ENCODE measurements around the gene FLG2.

The FLG2 gene

GRCh38 chr1:152359906-152360305, at the start of gene FLG2:
TSS of gene FLG2 (minus strand) at chr1:152360006. CDS start at chr1:152358884, 1,122 bp downstream.
- peaks cover 4% of the 10 kb centered on the region for H3K27me3 ChIP-seq

DNA sequence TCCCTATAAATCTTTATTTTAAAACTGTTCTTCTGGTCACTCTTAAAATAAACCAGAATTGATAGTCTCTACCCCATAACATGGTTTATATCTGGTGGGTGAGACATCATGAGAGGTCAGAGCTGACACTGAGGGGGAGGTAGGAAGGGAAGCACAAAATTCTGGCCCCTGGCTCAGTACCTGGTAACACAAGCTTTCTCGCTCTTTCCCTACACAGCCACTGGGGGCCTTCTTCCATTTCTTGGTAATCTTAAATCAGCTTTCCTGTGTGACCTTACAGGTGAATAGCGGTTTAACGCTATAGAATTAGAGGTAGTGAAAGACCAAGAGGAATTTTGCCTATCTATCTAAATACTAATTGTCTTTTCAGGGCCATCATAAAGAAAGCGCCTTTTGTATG, 48.9 kb upstream of the FLG2 start:
- no peak for TF ChIP-seq CTCF (IDR thresholded peaks at IDR 0.05)
- Histone ChIP-seq H3K36me3 (no peaks in the 10 kb centered on the region), H3K27ac (no peak overlapping the region)

More at GRCh38 chr1:152359906-152360305, at the start of gene FLG2:
- no peak for TF ChIP-seq CTCF (IDR thresholded peaks at IDR 0.05)
- Histone ChIP-seq H3K4me3 (ENCODE audit: low read depth in 1 of 2, low read length in 1 of 2) (no peak within 1 kb of the TSS), H3K4me1 (ENCODE audit: control insufficient read depth in 1 of 2, insufficient read depth in 1 of 2, low read depth in 1 of 2, low read length in 1 of 2) (no peaks in the 10 kb centered on the region), H3K9me3 (no peaks in the 10 kb centered on the region), H3K27ac (no peak within 1 kb of the TSS), H3K36me3 (no peaks in the 10 kb centered on the region)

DNA sequence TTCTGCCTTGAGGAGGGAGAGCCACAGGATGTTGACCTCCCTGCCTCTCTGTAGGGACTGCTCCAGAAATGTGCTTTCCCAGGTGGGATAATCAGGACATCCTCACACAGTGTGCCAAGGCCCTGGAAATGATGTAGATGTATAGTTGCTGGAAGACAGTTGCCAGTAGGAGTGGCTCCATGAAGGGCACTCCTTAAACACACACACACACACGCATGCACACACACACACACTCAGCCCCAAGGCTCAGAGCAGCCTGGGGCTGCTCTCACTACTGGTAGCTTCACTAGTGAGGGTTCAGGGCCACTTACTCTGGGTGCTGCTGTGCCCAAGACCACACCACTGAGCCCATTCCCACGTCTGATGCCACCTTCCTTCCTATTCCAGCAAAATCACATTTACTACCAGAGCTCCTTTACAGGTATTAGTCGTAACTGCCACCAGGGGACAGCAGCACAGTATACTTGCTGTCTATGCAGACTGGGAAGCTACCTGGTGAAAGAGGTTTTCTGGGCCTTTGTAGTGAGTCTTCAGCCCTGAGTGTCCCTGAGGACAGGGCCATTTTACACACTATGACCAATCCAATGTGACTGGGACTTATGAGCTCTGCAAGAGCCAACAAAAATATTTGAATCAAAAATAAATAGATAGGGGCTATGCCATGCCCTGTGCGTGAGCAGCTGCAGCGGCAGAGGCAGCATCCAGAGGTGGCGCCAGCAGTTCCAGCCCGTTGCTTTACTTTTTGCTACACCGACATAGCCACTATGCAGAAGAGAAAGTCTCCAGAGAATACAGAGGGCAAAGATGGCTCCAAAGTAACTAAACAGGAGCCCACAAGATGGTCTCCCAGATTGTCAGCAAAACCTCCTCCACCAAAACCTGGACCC, 39.2 kb upstream of the FLG2 start:
- TF ChIP-seq CTCF (IDR thresholded peaks at IDR 0.05), result no peak
- no peak overlapping the region for H3K4me3 ChIP-seq (ENCODE audit: low read depth in 1 of 2, low read length in 1 of 2)

More for the DNA sequence above, 48.9 kb upstream of the FLG2 start:
- H3K4me1 ChIP-seq (ENCODE audit: control insufficient read depth in 1 of 2, insufficient read depth in 1 of 2, low read depth in 1 of 2, low read length in 1 of 2), result no peaks in the 10 kb centered on the region
- peaks cover 14% of the 10 kb centered on the region for H3K27me3 ChIP-seq
- no peaks in the 10 kb centered on the region for H3K9me3 ChIP-seq
- H3K4me3 ChIP-seq (ENCODE audit: low read depth in 1 of 2, low read length in 1 of 2), result no peak overlapping the region

DNA sequence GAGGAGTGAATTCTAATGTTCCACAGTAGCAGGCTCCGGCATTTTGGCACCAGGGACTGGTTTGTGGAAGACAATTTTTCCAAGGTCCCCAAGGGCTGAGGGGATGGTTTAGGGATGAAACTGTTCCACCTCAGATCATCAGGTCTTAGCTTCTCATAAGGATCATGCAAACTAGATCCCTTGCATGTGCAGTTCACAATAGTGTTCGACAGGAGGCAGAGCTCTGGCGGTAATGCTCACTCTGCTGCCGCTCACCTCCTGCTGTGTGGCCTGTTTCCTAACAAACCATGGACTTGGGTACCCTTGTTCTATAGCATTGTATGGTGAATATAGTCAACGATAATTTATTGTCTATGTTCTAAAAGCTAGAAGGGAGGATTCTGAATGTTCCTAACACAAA, 37.7 kb upstream of the FLG2 start:
- no peaks in the 10 kb centered on the region for H3K4me1 ChIP-seq (ENCODE audit: control insufficient read depth in 1 of 2, insufficient read depth in 1 of 2, low read depth in 1 of 2, low read length in 1 of 2)
- no peak overlapping the region for H3K4me3 ChIP-seq (ENCODE audit: low read depth in 1 of 2, low read length in 1 of 2)
- no peaks in the 10 kb centered on the region for H3K36me3 ChIP-seq
- no peak for TF ChIP-seq CTCF (IDR thresholded peaks at IDR 0.05)
- no peaks in the 10 kb centered on the region for H3K9me3 ChIP-seq
- peaks cover 16% of the 10 kb centered on the region for H3K27me3 ChIP-seq
- H3K27ac ChIP-seq, result no peak overlapping the region

More for the DNA sequence above, 39.2 kb upstream of the FLG2 start:
- Histone ChIP-seq H3K27ac (no peak overlapping the region), H3K27me3 (peaks cover 13% of the 10 kb centered on the region), H3K9me3 (no peaks in the 10 kb centered on the region), H3K36me3 (no peaks in the 10 kb centered on the region), H3K4me1 (ENCODE audit: control insufficient read depth in 1 of 2, insufficient read depth in 1 of 2, low read depth in 1 of 2, low read length in 1 of 2) (no peaks in the 10 kb centered on the region)

- Histone ChIP-seq H3K9me3 (no peaks in the 10 kb centered on the region), H3K4me3 (ENCODE audit: low read depth in 1 of 2, low read length in 1 of 2) (no peak overlapping the region), H3K27me3 (peaks cover 17% of the 10 kb centered on the region), H3K4me1 (ENCODE audit: control insufficient read depth in 1 of 2, insufficient read depth in 1 of 2, low read depth in 1 of 2, low read length in 1 of 2) (no peaks in the 10 kb centered on the region), H3K36me3 (no peaks in the 10 kb centered on the region), H3K27ac (no peak overlapping the region)
- TF ChIP-seq CTCF (IDR thresholded peaks at IDR 0.05), result no peak
These were observed 34.3 kb upstream of the FLG2 start for GRCh38 chr1:152394151-152394550.
